Stimulated activated CD4-positive, alpha-beta T cell treated with anti-CD3 and anti-CD28 coated beads, Interleukin-15, amount 100 ng/mL, for 1 hour (primary cell): ENCODE data around the gene FANCI.
"Not testable (repeated sequence)": the region's sequence is repeated elsewhere in the genome, so short reads cannot be mapped to it uniquely, and the experiment has no call there.

Experiments
- DNase-seq, 2 donors: peaks; one replicate each; pipeline ENCODE4 v3.0.0-alpha.2; 2020; ENCODE audit warnings: low read depth in 1 of 2, low spot score in 1 of 2

Gene FANCI

GRCh38 chr15:89221543-89221942 is 22.2 kb upstream of the FANCI start, which contains the start of gene RLBP1:
RLBP1 (minus strand) TSS chr15:89221579; CDS start chr15:89218975, 2,604 bp downstream.
- DNase-seq, result no peak

GRCh38 chr15:89225588-89225987 is 18.2 kb upstream of the FANCI start:
- no peak for DNase-seq

GRCh38 chr15:89226359-89227221 is 17.2 kb upstream of the FANCI start:
- DNase-seq, result no peak

- no peak for DNase-seq
These were observed 16.4 kb upstream of the FANCI start for GRCh38 chr15:89227425-89227824.

GRCh38 chr15:89230277-89230676 is 13.5 kb upstream of the FANCI start:
- no peak for DNase-seq

GRCh38 chr15:89231832-89232231 is 11.9 kb upstream of the FANCI start:
- DNase-seq, result no peak

GRCh38 chr15:89239883-89240810 is 3.6 kb upstream of the FANCI start:
- not testable (repeated sequence) for DNase-seq

- no peak for DNase-seq
These were observed 611 bp upstream of the FANCI start for GRCh38 chr15:89243046-89243690.

- no peak for DNase-seq
These were observed 760 bp downstream of the FANCI start for GRCh38 chr15:89244574-89244903.

- no peak for DNase-seq
These were observed 3.7 kb downstream of the FANCI start for GRCh38 chr15:89247446-89247845.

- DNase-seq, result no peak
These were observed 4.8 kb downstream of the FANCI start for GRCh38 chr15:89248584-89248983.

- not testable (repeated sequence) for DNase-seq
These were observed 6.4 kb downstream of the FANCI start for GRCh38 chr15:89250142-89250541.

- DNase-seq, result not testable (repeated sequence)
These were observed 33.5 kb downstream of the FANCI start for GRCh38 chr15:89277281-89277680.

- no peak for DNase-seq
These were observed 34.5 kb downstream of the FANCI start for GRCh38 chr15:89278307-89278706.

GRCh38 chr15:89282631-89283030 is 38.9 kb downstream of the FANCI start:
- DNase-seq, result no peak

- no peak for DNase-seq
These were observed 39.4 kb downstream of the FANCI start for GRCh38 chr15:89283201-89283600.

GRCh38 chr15:89291934-89292438 is 48.2 kb downstream of the FANCI start:
- DNase-seq, result no peak

GRCh38 chr15:89293012-89293411 is 49.2 kb downstream of the FANCI start:
- no peak for DNase-seq

GRCh38 chr15:89299896-89300295 is 56.1 kb downstream of the FANCI start:
- DNase-seq, result no peak

- DNase-seq, result no peak
These were observed 57.7 kb downstream of the FANCI start for GRCh38 chr15:89301304-89302089.
